Chondrocyte (in vitro differentiated cells): ENCODE results near the gene DDR2. TPM values are rescaled to one million over a fixed set of nuclear protein-coding genes. Genes with fewer than 3 reads are reported as not detected.
"Not testable (repeated sequence)": the region's sequence is repeated elsewhere in the genome, so short reads cannot be mapped to it uniquely, and the experiment has no call there.

ENCODE experiments used
- DNase-seq: peaks from one replicate; pipeline ENCODE4 v3.0.0; 2021; ENCODE audit warnings: mixed read lengths, low spot score
- H3K27ac Mint-ChIP-seq: one replicate; pipeline ENCODE4 v1.8.0; 2021; ENCODE audit warnings: mild to moderate bottlenecking, moderate library complexity, mixed read lengths; ENCODE audit not compliant: unreplicated experiment
- H3K27me3 Mint-ChIP-seq: 2 replicates; pipeline ENCODE4 v1.8.0; 2021; ENCODE audit warnings: low read depth, mixed read lengths
- H3K36me3 Mint-ChIP-seq: 2 replicates; pipeline ENCODE4 v1.8.0; 2021; ENCODE audit warnings: low read depth, mixed read lengths
- H3K4me1 Mint-ChIP-seq: 2 replicates; pipeline ENCODE4 v1.8.0; 2021; ENCODE audit warnings: low read depth, mild to moderate bottlenecking, mixed read lengths
- H3K4me3 Mint-ChIP-seq: one replicate; pipeline ENCODE4 v1.8.0; 2021; ENCODE audit warnings: mild to moderate bottlenecking, moderate library complexity, mixed read lengths; ENCODE audit not compliant: unreplicated experiment
- H3K9me3 Mint-ChIP-seq: 2 replicates; pipeline ENCODE4 v1.8.0; 2021; ENCODE audit warnings: low read depth, mixed read lengths
- total RNA-seq: library from RNA; stranded (reverse); gene quantifications from 3 replicates; pipeline ENCODE4 v1.2.1, GENCODE V29; 2021
- TF ChIP-seq, protein P1 (sequence below): fragments of 200-600 bp; sonication (generic); IDR thresholded peaks from 2 replicates; pipeline ENCODE4 v1.5.0; 2021; ENCODE audit warnings: antibody characterized with exemption, mild to moderate bottlenecking, moderate library complexity

DDR2 gene
- total RNA-seq, 1 donor from 2014 or later, result 182 TPM

DNA sequence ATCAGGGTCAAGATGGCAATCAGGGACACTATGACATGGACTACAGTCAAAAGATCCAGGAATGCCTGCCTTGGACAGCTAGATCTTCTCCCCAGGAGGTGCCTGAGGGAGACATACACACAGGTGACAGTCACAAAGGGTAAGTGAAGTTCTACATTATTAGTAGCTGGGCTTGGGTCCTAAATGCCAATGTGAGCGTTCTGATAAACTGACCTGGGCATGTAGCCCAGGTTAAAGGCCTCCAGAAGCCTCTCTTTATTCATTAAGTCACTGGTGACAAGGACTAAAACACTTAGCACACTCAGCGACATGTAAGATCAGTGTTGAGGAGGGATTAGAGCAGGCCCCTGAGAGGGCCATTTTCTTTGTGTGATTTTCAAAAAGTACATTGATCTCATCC, 109.3 kb downstream of the DDR2 start:
- H3K36me3 Mint-ChIP-seq, result peaks cover 7% of the 10 kb centered on the region
- TF ChIP-seq, protein P1, sequence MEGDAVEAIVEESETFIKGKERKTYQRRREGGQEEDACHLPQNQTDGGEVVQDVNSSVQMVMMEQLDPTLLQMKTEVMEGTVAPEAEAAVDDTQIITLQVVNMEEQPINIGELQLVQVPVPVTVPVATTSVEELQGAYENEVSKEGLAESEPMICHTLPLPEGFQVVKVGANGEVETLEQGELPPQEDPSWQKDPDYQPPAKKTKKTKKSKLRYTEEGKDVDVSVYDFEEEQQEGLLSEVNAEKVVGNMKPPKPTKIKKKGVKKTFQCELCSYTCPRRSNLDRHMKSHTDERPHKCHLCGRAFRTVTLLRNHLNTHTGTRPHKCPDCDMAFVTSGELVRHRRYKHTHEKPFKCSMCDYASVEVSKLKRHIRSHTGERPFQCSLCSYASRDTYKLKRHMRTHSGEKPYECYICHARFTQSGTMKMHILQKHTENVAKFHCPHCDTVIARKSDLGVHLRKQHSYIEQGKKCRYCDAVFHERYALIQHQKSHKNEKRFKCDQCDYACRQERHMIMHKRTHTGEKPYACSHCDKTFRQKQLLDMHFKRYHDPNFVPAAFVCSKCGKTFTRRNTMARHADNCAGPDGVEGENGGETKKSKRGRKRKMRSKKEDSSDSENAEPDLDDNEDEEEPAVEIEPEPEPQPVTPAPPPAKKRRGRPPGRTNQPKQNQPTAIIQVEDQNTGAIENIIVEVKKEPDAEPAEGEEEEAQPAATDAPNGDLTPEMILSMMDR, result no peak
- H3K27me3 Mint-ChIP-seq, result no peaks in the 10 kb centered on the region
- peaks cover 3% of the 10 kb centered on the region for H3K9me3 Mint-ChIP-seq
- DNase-seq, result no peak
- no peaks in the 10 kb centered on the region for H3K4me1 Mint-ChIP-seq
- no peak overlapping the region for H3K4me3 Mint-ChIP-seq
- no peak overlapping the region for H3K27ac Mint-ChIP-seq

- H3K36me3 Mint-ChIP-seq, result peaks cover 17% of the 10 kb centered on the region
- DNase-seq, H3K4me1 Mint-ChIP-seq, H3K4me3 Mint-ChIP-seq, H3K27me3 Mint-ChIP-seq, H3K27ac Mint-ChIP-seq: not testable (repeated sequence)
- H3K9me3 Mint-ChIP-seq, result peaks cover 14% of the 10 kb centered on the region
These were observed 114.1 kb downstream of the DDR2 start for GRCh38 chr1:162746264-162746942.

DNA sequence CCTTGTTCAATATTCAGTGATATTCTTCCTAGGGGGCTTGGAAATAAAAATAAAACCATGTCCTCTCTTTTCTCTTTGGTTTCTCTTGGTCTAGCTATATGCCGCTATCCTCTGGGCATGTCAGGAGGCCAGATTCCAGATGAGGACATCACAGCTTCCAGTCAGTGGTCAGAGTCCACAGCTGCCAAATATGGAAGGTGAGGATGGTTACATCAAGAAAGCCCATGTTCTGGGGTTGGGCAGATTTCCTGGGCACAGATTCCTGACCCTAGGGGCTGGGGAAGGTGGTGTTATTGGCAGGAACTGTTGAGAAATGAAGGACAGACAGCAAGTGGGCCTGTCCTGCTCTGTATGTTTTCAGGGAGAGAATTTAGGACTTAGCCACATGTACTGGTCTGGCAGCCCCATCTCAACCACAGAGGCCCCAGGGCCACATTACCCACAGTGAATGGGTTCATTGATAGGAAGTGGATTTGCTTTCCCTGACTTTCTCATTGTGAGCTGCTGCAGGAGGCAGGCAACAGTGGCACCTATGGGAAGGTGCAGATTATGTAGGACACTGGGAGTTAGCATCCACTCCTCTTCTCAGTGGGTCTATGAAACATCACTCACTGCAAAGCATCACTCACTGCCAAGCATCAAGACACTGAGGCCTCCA, 120.9 kb downstream of the DDR2 start:
- Mint-ChIP-seq H3K36me3 (peaks cover 3% of the 10 kb centered on the region), H3K9me3 (peaks cover 5% of the 10 kb centered on the region), H3K4me3 (no peak overlapping the region), H3K27ac (no peak overlapping the region), H3K4me1 (peaks cover 3% of the 10 kb centered on the region), H3K27me3 (no peaks in the 10 kb centered on the region)
- TF ChIP-seq, protein P1, result peak; percentile 24
- no peak for DNase-seq

DNA sequence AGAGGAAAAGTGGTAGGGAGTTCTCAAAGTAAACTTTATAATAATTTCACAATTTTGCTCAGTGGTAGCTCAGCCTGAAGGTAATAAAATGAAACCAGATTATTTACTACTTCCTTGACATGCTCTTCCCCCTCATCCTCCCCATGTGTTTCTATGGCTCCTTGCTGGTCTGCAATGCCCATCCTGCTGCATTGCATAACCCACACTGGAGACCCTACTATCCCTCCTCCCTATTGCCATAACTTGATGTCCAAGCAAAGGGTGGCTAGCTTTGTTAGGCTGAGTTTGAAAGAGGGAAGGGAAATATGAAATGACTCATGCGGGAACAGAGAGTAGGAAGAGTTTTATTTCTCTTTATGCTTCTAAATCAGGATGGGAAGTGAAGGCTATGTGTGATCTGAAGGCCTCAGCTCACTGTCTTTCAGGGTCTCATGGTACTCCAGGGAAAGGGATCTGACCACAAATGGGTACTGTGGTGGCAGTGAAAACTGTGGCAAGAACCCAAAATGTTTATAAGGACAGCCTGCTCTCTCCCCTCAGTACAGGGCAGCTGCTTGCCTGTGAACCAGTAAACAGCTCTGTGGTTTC, 121.8 kb downstream of the DDR2 start:
- DNase-seq, result no peak
- Mint-ChIP-seq H3K27me3 (no peaks in the 10 kb centered on the region), H3K4me3 (no peak overlapping the region), H3K9me3 (peaks cover 5% of the 10 kb centered on the region), H3K27ac (no peak overlapping the region), H3K4me1 (peaks cover 3% of the 10 kb centered on the region), H3K36me3 (peaks cover 4% of the 10 kb centered on the region)
- TF ChIP-seq, protein P1, result no peak

GRCh38 chr1:162755306-162755705, 123.0 kb downstream of the DDR2 start:
- Mint-ChIP-seq H3K4me3 (no peak overlapping the region), H3K9me3 (no peaks in the 10 kb centered on the region), H3K36me3 (peaks cover 9% of the 10 kb centered on the region), H3K4me1 (peaks cover 3% of the 10 kb centered on the region), H3K27me3 (no peaks in the 10 kb centered on the region), H3K27ac (no peak overlapping the region)
- DNase-seq, result no peak
- TF ChIP-seq, protein P1, result no peak
